Activated gamma-delta T cell treated with Interleukin-2 at 50 U/mL for 16 hours (primary cell): ENCODE data around the gene ALDH4A1.
"Not testable (repeated sequence)": the region's sequence is repeated elsewhere in the genome, so short reads cannot be mapped to it uniquely, and the experiment has no call there.

Experiments
- DNase-seq: peaks from one replicate; pipeline ENCODE4 v3.0.0-alpha.2; 2020

ALDH4A1 gene

GRCh38 chr1:18847723-18848122, 54.6 kb downstream of the ALDH4A1 start:
- DNase-seq = not testable (repeated sequence)

- DNase-seq = no peak
These were observed 62.2 kb downstream of the ALDH4A1 start for GRCh38 chr1:18840145-18840544.

GRCh38 chr1:18836654-18837053, 65.7 kb downstream of the ALDH4A1 start:
- no peak for DNase-seq

GRCh38 chr1:18832319-18832718, 70.0 kb downstream of the ALDH4A1 start:
- not testable (repeated sequence) for DNase-seq

DNA sequence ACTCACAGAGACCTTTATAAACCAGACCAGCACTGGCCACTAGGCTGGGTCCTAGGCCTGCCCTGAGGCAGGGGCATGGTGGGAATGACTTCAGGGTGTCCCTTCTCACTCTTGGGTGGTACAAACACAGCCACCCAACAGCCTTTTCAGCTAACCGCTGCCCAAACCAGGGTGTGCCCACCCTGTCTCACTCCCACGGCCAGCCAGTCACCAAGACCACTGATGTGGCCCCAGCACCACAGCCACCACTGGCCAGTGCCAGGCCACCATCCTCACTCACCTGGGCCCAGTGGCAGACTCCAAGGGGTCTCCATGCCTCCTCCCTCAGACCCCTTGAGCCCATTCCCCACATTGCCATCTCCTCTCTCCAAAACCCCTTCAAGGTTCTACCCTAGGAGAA, 70.7 kb downstream of the ALDH4A1 start:
- no peak for DNase-seq

- no peak for DNase-seq
These were observed 71.8 kb downstream of the ALDH4A1 start for GRCh38 chr1:18830596-18830995.

- DNase-seq = no peak
These were observed 72.7 kb downstream of the ALDH4A1 start for GRCh38 chr1:18829671-18830070.

DNA sequence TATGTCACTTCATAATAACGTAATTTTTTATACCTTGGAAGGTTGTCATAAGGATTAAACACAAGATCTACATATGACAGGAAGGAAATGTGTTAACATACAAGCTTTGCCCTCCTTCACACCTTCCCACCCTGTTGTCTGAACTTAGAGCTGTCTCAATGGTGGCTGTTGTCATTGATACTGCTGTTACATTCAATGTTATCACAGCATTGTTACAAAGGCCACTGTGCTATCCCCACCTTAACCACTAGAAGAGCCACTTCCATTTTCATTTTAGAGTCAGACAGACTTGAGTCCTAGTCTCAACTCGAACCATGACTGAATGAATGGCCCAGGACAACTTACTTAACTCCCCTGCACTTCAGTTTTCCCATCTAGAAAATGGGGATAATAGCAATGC, 74.1 kb downstream of the ALDH4A1 start:
- DNase-seq = no peak

- no peak for DNase-seq
These were observed 78.9 kb downstream of the ALDH4A1 start for GRCh38 chr1:18823438-18823837.
